GM18873 (cell line): ENCODE data around the gene ANKRD1.

Experiments used
- ATAC-seq: cut with Tn5 transposase; IDR thresholded peaks from one replicate; pipeline ENCODE4 v1.9.1; 2021; ENCODE audit warnings: mild to moderate bottlenecking, moderate library complexity, moderate number of reproducible peaks; ENCODE audit not compliant: unreplicated experiment, low FRiP score

The ANKRD1 gene

DNA sequence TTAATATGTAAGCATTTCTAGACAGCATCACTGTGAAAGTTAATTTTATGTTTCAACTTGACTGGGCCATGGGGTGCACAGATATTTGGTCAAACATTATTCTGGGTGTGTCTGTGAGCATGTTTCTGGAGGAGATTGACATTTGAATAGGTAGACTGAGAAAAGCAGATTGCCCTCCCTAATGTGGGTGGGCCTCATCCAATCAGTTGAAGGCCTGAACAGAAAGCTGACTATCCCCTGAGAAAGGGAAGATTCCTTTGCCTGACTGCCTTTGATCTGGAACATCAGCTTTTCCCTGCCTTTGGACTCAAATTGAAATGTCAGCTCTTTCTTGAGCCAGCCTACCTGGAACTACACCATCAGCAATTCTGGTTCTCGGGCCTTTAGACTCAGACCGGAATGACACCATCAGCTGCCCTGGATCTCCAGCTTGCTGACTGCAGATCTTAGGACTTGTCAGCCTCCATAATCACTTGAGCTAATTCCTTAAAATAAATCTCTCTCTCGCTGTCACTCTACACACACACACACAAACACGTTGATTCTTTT is 54.8 kb downstream of the ANKRD1 start:
- ATAC-seq: no peak

DNA sequence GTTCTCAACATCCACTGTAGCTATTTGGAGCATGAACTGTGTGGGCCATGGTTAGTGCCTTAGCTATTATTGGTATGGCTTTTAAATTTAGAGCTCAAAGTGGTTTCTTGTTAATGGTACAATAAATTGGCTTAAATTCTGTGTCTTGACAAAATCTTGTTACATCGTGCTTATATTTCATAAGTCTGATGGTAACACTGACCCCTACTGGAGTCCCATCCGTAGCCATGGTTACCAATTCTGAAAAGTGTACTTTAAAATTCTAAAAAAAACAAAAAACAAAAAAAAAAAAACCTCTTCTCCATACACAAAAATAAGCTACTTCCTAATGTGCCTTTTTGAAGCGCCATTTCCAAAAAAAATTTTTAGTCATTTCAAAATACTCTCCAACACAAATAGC is 55.5 kb downstream of the ANKRD1 start:
- ATAC-seq: no peak

DNA sequence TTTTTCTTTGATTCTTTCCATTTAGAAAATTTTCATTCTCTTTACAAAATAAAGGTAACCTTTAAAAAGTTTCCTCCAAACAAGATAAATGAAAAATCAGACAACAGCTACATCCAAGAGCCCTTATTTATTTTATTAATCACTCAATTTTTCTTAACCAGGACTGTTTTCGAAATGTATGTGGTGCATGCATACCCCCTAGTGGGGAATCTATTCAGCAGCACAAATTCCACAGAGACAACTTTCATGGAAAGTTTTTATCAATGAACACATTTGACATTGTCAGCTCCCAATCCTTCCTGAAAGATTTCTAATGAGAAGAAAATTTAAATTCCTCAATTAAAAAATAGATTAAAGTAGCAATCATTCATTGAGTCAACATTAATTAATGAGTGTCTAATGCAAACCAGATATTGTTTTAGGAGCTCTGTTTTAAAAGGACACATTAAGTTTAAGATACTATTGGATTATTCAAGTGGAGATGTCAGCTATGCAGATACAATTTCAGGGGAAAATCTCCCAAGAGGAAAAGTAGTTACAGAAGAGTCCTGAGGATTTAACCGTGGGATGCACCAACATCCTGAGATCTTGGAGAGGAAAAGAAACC is 57.9 kb downstream of the ANKRD1 start:
- ATAC-seq: no peak
